GM12878 (cell line): Measurements from ENCODE around the gene DDX10. TPM values are rescaled to one million over a fixed set of nuclear protein-coding genes. Genes with fewer than 3 reads are reported as not detected.

Source experiments
- ATAC-seq: fragments of 200-7000 bp; cut with Tn5 transposase; 3 replicates; pipeline ENCODE4 v1.9.1; 2020; ENCODE audit warnings: mild to moderate bottlenecking, moderate library complexity
- BruUV-seq: library from RNA; stranded (reverse); fragments of 400-500 nt; replicated peaks from 2 replicates; lab custom pipeline; 2021; lab: Mats Ljungman, UMichigan
- CTCF ChIA-PET: fragments of 300-600 bp; sonication (Branson Sonifier 250); formaldehyde crosslinking; extraction: SDS; loops from one replicate; lab custom pipeline; 2021; ENCODE audit warnings: inconsistent platforms; lab: Yijun Ruan, JAX
- POLR2A ChIA-PET: fragments of 350-600 bp; formaldehyde crosslinking; extraction: SDS; loops from one replicate; lab custom pipeline; 2021; ENCODE audit warnings: inconsistent platforms; lab: Charles Lee
- RAD21 ChIA-PET: fragments of 300-600 bp; sonication (Branson Sonifier 250); formaldehyde crosslinking; loops from one replicate; lab custom pipeline; 2023; ENCODE audit warnings: antibody characterized with exemption; ENCODE audit not compliant: unreplicated experiment; lab: Charles Lee
- SMC1A ChIA-PET: fragments of 300-600 bp; sonication (Branson Sonifier 250); formaldehyde crosslinking; loops from one replicate; lab custom pipeline; 2023; ENCODE audit not compliant: unreplicated experiment, uncharacterized antibody; lab: Charles Lee
- DNase-seq: peaks from one replicate; pipeline ENCODE4 v3.0.0-alpha.2; 2011; ENCODE audit warnings: low read depth, low spot score
- FAIRE-seq: peaks from 3 replicates; lab custom pipeline; 2011; peaks lifted over from hg19 to GRCh38; lab: Jason Lieb, UNC
- H2AFZ ChIP-seq: 2 replicates; pipeline ENCODE4 v1.6.0; 2011; ENCODE audit warnings: low read depth, low read length, control low read depth; ENCODE audit not compliant: control insufficient read depth
- H3K27ac ChIP-seq: 2 replicates; pipeline ENCODE4 v1.5.1; 2011; ENCODE audit warnings: control low read depth; ENCODE audit not compliant: control insufficient read depth, insufficient read depth
- H3K27me3 ChIP-seq, 2 experiments: replicated peaks in 1 of 2; 2 replicates each; pipeline versions ENCODE4 v1.6.0 to v1.6.1; 2011; ENCODE audit warnings: low read length in 1 of 2; ENCODE audit not compliant: control insufficient read depth in 2 of 2, insufficient read depth in 2 of 2
- H3K36me3 ChIP-seq, 2 experiments: 2 replicates each; pipeline ENCODE4 v1.5.1; 2011; ENCODE audit warnings: low read length in 1 of 2; ENCODE audit not compliant: control insufficient read depth in 2 of 2, insufficient read depth in 2 of 2
- H3K4me1 ChIP-seq: 2 replicates; pipeline ENCODE4 v1.6.1; 2011; ENCODE audit warnings: mild to moderate bottlenecking, low read length, moderate library complexity, mixed read lengths; ENCODE audit not compliant: control insufficient read depth, insufficient read depth
- H3K4me2 ChIP-seq: 2 replicates; pipeline ENCODE4 v1.6.0; 2011; ENCODE audit warnings: control low read depth; ENCODE audit not compliant: control insufficient read depth, insufficient read depth
- H3K4me3 ChIP-seq: fragments of 200-600 bp; sonication (generic); 2 replicates; pipeline ENCODE4 v1.5.1; 2016
- H3K79me2 ChIP-seq: 2 replicates; pipeline ENCODE4 v1.6.0; 2011; ENCODE audit warnings: low read length; ENCODE audit not compliant: control insufficient read depth, insufficient read depth
- H3K9ac ChIP-seq: 2 replicates; pipeline ENCODE4 v1.8.0; 2011; ENCODE audit warnings: low read length, control low read depth, mixed read lengths; ENCODE audit not compliant: control insufficient read depth, insufficient read depth
- H3K9me3 ChIP-seq: replicated peaks from 3 replicates; pipeline ENCODE4 v1.5.1; 2011; ENCODE audit warnings: mild to moderate bottlenecking, low read length; ENCODE audit not compliant: control insufficient read depth, insufficient read depth
- H4K20me1 ChIP-seq: 2 replicates; pipeline ENCODE4 v1.6.0; 2011; ENCODE audit not compliant: control insufficient read depth, insufficient read depth
- BMI1 ChIP-seq: fragments of 450-650 bp; IDR thresholded peaks from 2 replicates; pipeline ENCODE4 v1.6.1; 2016; ENCODE audit warnings: mild to moderate bottlenecking, moderate library complexity, borderline replicate concordance
- EZH2 ChIP-seq: IDR thresholded peaks from 2 replicates; pipeline ENCODE4 v1.6.1; 2012; ENCODE audit warnings: low read depth, mild to moderate bottlenecking, control low read depth, inconsistent platforms, low read length, borderline replicate concordance; ENCODE audit not compliant: control insufficient read depth
- FOXM1 ChIP-seq: IDR thresholded peaks from 2 replicates; pipeline ENCODE4 v1.6.1; 2012; ENCODE audit warnings: low read depth, mild to moderate bottlenecking, inconsistent platforms, low read length, moderate library complexity
- MEF2A ChIP-seq: IDR thresholded peaks from 2 replicates; pipeline ENCODE4 v1.6.1; 2011; ENCODE audit warnings: low read depth, mild to moderate bottlenecking, low read length, moderate library complexity; ENCODE audit not compliant: insufficient read depth
- MYC ChIP-seq: IDR thresholded peaks from 2 replicates; pipeline ENCODE4 v1.6.1; 2011; ENCODE audit warnings: mild to moderate bottlenecking, low read length, moderate library complexity, inconsistent platforms; ENCODE audit not compliant: insufficient read depth, insufficient replicate concordance, insufficient read length, severe bottlenecking
- NR2C1 ChIP-seq: fragments of 450-650 bp; IDR thresholded peaks from 2 replicates; pipeline ENCODE4 v1.6.1; 2017; ENCODE audit warnings: antibody characterized with exemption, mild to moderate bottlenecking, moderate library complexity
- POLR2AphosphoS2 ChIP-seq: IDR thresholded peaks from 2 replicates; pipeline ENCODE4 v1.6.1; 2011; ENCODE audit warnings: low read depth, mild to moderate bottlenecking, low read length, improper control_type of control experiment, moderate library complexity
- RB1 ChIP-seq: fragments of 450-650 bp; formaldehyde crosslinking; IDR thresholded peaks from 2 replicates; pipeline ENCODE4 v1.6.1; 2017; ENCODE audit warnings: mild to moderate bottlenecking, borderline replicate concordance
- SIX5 ChIP-seq: IDR thresholded peaks from 2 replicates; pipeline ENCODE4 v1.6.1; 2011; ENCODE audit warnings: mild to moderate bottlenecking, low read depth, low read length, moderate library complexity; ENCODE audit not compliant: severe bottlenecking
- SMC3 ChIP-seq: IDR thresholded peaks from 2 replicates; pipeline ENCODE4 v1.6.1; 2011; ENCODE audit warnings: low read length, improper control_type of control experiment, borderline replicate concordance
- SREBF2 ChIP-seq: IDR thresholded peaks from 2 replicates; pipeline ENCODE4 v1.6.1; 2012; ENCODE audit warnings: mild to moderate bottlenecking, low read length
- SUPT20H ChIP-seq: IDR thresholded peaks from 2 replicates; pipeline ENCODE4 v1.6.1; 2011; ENCODE audit warnings: low read depth, mild to moderate bottlenecking, low read length, moderate library complexity, borderline replicate concordance; ENCODE audit not compliant: control insufficient read depth
- TCF12 ChIP-seq: IDR thresholded peaks from 2 replicates; pipeline ENCODE4 v1.6.1; 2011; ENCODE audit warnings: low read depth, mild to moderate bottlenecking, low read length
- WRNIP1 ChIP-seq: IDR thresholded peaks from 2 replicates; pipeline ENCODE4 v1.6.1; 2011; ENCODE audit warnings: low read depth, low read length, improper control_type of control experiment, borderline replicate concordance
- ZNF622 ChIP-seq: fragments of 450-650 bp; IDR thresholded peaks from 2 replicates; pipeline ENCODE4 v1.6.1; 2017; ENCODE audit warnings: mild to moderate bottlenecking, inconsistent platforms
- WGBS: methylation state at CpG from one replicate; pipeline ENCODE4 v1.1.6; 2016; ENCODE audit warnings: low lambda C conversion rate; ENCODE audit not compliant: insufficient replicate concordance, insufficient coverage; ENCODE audit errors: missing lambda C conversion rate; 5-methylcytosine and 5-hydroxymethylcytosine counted together
- in situ Hi-C: fragments of 300-500 bp; cut with MboI; formaldehyde crosslinking; loops from 9 replicates; pipeline ENCODE4 v1.14.3; 2018; ENCODE audit warnings: mixed read lengths
- intact Hi-C: fragments of 100-400 bp; cut with micrococcal nuclease; formaldehyde crosslinking; loops from one replicate; pipeline ENCODE4 v1.14.2; 2022; ENCODE audit not compliant: unreplicated experiment
- polyA plus RNA-seq, 11 experiments: library from polyadenylated mRNA; depleted of rRNA in 4 of 11; unstranded in 6 of 11; stranded (reverse) in 5 of 11; fragments of >200 nt; fragmentation: Nextera tagmentation in 4 of 11; fragmentation: Illumina TruSeq in 1 of 11; extraction: Ambion mirVana in 4 of 11; extraction: Trizol in 1 of 11; gene quantifications; 1 replicate in 1 of 11; 2 replicates in 10 of 11; pipeline versions ENCODE4 v1.2.1 to v1.2.3, GENCODE V29; 2011 to 2016; ENCODE audit warnings: inconsistent platforms in 2 of 11, missing spikeins in 2 of 11, low read depth in 1 of 11
- total RNA-seq, 4 experiments: library from RNA; depleted of rRNA in 3 of 4; stranded (reverse); fragments of >200 nt in 3 of 4; fragmentation: Illumina TruSeq in 1 of 4; extraction: Trizol in 1 of 4; gene quantifications; 2 replicates each; pipeline versions ENCODE4 v1.2.1 to v1.2.3, GENCODE V29; 2013 to 2021
- TF ChIP-seq, protein P1 (sequence below): fragments of 450-650 bp; IDR thresholded peaks from 2 replicates; pipeline ENCODE4 v1.6.1; 2018; ENCODE audit warnings: borderline replicate concordance, mild to moderate bottlenecking; ENCODE audit not compliant: partially characterized antibody
- TF ChIP-seq, protein P2 (sequence below): fragments of 450-650 bp; IDR thresholded peaks from 2 replicates; pipeline ENCODE4 v1.6.1; 2016; ENCODE audit warnings: mild to moderate bottlenecking, moderate library complexity, borderline replicate concordance

Gene DDX10
- total and polyA plus RNA-seq, 10 of the 15 experiments (the other 5 are each of a cell fraction or from before 2014, with no cell fraction given): 20.9 to 51.5 (median 31.9) TPM

DNA sequence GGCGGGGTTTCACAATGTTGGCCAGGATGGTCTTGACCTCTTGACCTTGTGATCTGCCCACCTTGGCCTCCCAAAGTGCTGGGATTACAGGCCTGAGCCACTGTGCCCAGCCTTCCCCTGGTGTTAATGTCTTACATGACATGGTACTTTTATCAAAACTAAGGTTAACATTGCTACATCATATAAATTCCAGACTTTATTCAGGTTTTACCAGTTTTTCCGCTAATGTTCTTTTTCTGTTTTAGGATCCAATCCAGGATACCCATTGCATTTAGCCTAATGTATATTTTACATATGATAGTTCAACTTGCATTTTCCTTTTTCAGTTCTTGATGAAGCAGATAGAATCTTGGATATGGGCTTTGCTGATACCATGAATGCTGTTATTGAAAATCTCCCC, 14.2 kb downstream of the DDX10 start (continued):
- TF ChIP-seq NR2C1 (no peak), EZH2 (no peak)

DNA sequence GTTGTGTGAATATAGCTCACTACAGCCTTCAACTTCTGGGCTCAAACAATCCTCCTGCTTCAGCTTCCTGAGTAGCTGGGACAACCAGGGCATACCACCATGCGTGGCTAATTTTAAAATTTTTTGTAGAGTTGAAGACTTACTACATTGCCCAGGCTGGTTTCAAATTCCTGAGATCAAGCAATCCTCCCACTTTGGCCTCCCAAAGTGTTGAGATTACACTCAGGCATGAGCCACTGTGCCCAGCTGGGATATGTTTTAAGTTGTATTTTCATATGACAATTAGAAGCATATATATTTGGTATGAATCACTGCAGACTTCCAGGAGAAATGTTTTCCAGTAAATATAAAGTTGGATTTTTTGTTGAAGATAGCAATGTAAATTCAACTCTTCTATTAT, 15.4 kb downstream of the DDX10 start:
- DNase-seq: no peak
- Histone ChIP-seq H4K20me1 (no peaks in the 10 kb centered on the region), H3K36me3 (peaks cover 13 to 25% of the 10 kb centered on the region in 2 experiments), H2AFZ (no peak overlapping the region), H3K4me3 (no peak overlapping the region), H3K4me2 (no peak overlapping the region), H3K27ac (no peak overlapping the region), H3K9ac (no peak overlapping the region), H3K79me2 (no peaks in the 10 kb centered on the region), H3K27me3 (no peaks in the 10 kb centered on the region), H3K4me1 (no peaks in the 10 kb centered on the region), H3K9me3 (no peaks in the 10 kb centered on the region)
- BruUV-seq: no TSS peak
- intact Hi-C loops (no loop called here), in situ Hi-C loops (no loop called here)
- CTCF ChIA-PET: interaction anchor here (0.7 to 1.3 kb wide), 3 partner anchors 15 to 77 kb away, joined by 3 read pairs; partner anchors contain the start of gene DDX10
- RAD21 ChIA-PET: interaction anchor here (2.9 kb wide), 1 partner anchor 15 kb away, joined by 8 read pairs; the partner anchor contains the start of gene DDX10
- POLR2A ChIA-PET: no interaction called here
- FAIRE-seq: no peak
- WGBS: 96% methylated on average over 1 of the region's 1 CpG
- no peak for ATAC-seq
- SMC1A ChIA-PET: interaction anchor here (1.0 to 1.5 kb wide), 3 partner anchors 10 to 15 kb away, joined by 3 to 4 read pairs (median 4); partner anchors contain the start of gene DDX10
- TF ChIP-seq POLR2AphosphoS2: no peak
- no peak for TF ChIP-seq MEF2A
- TF ChIP-seq MYC: no peak
- TF ChIP-seq RB1: no peak
- TF ChIP-seq, protein P1, sequence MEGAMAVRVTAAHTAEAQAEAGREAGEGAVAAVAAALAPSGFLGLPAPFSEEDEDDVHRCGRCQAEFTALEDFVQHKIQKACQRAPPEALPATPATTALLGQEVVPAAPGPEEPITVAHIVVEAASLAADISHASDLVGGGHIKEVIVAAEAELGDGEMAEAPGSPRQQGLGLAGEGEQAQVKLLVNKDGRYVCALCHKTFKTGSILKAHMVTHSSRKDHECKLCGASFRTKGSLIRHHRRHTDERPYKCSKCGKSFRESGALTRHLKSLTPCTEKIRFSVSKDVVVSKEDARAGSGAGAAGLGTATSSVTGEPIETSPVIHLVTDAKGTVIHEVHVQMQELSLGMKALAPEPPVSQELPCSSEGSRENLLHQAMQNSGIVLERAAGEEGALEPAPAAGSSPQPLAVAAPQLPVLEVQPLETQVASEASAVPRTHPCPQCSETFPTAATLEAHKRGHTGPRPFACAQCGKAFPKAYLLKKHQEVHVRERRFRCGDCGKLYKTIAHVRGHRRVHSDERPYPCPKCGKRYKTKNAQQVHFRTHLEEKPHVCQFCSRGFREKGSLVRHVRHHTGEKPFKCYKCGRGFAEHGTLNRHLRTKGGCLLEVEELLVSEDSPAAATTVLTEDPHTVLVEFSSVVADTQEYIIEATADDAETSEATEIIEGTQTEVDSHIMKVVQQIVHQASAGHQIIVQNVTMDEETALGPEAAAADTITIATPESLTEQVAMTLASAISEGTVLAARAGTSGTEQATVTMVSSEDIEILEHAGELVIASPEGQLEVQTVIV: no peak
- no peak for TF ChIP-seq SUPT20H
- no peak for TF ChIP-seq TCF12
- TF ChIP-seq FOXM1: no peak
- TF ChIP-seq WRNIP1: no peak
- TF ChIP-seq, protein P2, sequence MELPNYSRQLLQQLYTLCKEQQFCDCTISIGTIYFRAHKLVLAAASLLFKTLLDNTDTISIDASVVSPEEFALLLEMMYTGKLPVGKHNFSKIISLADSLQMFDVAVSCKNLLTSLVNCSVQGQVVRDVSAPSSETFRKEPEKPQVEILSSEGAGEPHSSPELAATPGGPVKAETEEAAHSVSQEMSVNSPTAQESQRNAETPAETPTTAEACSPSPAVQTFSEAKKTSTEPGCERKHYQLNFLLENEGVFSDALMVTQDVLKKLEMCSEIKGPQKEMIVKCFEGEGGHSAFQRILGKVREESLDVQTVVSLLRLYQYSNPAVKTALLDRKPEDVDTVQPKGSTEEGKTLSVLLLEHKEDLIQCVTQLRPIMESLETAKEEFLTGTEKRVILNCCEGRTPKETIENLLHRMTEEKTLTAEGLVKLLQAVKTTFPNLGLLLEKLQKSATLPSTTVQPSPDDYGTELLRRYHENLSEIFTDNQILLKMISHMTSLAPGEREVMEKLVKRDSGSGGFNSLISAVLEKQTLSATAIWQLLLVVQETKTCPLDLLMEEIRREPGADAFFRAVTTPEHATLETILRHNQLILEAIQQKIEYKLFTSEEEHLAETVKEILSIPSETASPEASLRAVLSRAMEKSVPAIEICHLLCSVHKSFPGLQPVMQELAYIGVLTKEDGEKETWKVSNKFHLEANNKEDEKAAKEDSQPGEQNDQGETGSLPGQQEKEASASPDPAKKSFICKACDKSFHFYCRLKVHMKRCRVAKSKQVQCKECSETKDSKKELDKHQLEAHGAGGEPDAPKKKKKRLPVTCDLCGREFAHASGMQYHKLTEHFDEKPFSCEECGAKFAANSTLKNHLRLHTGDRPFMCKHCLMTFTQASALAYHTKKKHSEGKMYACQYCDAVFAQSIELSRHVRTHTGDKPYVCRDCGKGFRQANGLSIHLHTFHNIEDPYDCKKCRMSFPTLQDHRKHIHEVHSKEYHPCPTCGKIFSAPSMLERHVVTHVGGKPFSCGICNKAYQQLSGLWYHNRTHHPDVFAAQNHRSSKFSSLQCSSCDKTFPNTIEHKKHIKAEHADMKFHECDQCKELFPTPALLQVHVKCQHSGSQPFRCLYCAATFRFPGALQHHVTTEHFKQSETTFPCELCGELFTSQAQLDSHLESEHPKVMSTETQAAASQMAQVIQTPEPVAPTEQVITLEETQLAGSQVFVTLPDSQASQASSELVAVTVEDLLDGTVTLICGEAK: no peak
- no peak for TF ChIP-seq SREBF2
- no peak for TF ChIP-seq SMC3
- TF ChIP-seq ZNF622: no peak
- no peak for TF ChIP-seq SIX5
- no peak for TF ChIP-seq BMI1
